Endothelial cell of umbilical vein (primary cell): ENCODE results near the gene CD200. TPM values are rescaled to one million over a fixed set of nuclear protein-coding genes. Genes with fewer than 3 reads are reported as not detected.

Experiments
- BruUV-seq: library from RNA; stranded (reverse); fragments of 400-500 nt; replicated peaks from 2 replicates; lab custom pipeline; 2021; lab: Mats Ljungman, UMichigan
- CTCF ChIA-PET: fragments of 300-600, 350-600 bp; sonication (Branson Sonifier 250); formaldehyde crosslinking; loops from one replicate; lab custom pipeline; 2021; ENCODE audit warnings: antibody characterized with exemption, inconsistent platforms; lab: Charles Lee
- POLR2A ChIA-PET: fragments of 300-600, 350-600 bp; sonication (Branson Sonifier 250); formaldehyde crosslinking; loops from one replicate; lab custom pipeline; 2021; ENCODE audit warnings: antibody characterized with exemption, inconsistent platforms; lab: Charles Lee
- DNase-seq: peaks from one replicate; pipeline ENCODE4 v3.0.0-alpha.2; 2011; ENCODE audit warnings: low read depth, low spot score
- FAIRE-seq: peaks from 2 replicates; lab custom pipeline; 2011; peaks lifted over from hg19 to GRCh38; lab: Jason Lieb, UNC
- H2AFZ ChIP-seq: 2 replicates; pipeline ENCODE4 v1.6.0; 2012; ENCODE audit warnings: low read depth, low read length, control low read depth, inconsistent platforms
- H3K27ac ChIP-seq: 2 replicates; pipeline ENCODE4 v1.5.1; 2011; ENCODE audit warnings: low read depth, mild to moderate bottlenecking, control low read depth, low read length, moderate library complexity; ENCODE audit not compliant: insufficient read depth
- H3K27me3 ChIP-seq, 2 experiments: 2 replicates each; pipeline versions ENCODE4 v1.6.0 to v1.6.1; 2011; ENCODE audit warnings: low read length in 2 of 2, mixed read lengths in 1 of 2; ENCODE audit not compliant: control insufficient read depth in 2 of 2, insufficient read depth in 2 of 2
- H3K36me3 ChIP-seq, 2 experiments: 2 replicates in 1 of 2; 3 replicates in 1 of 2; pipeline ENCODE4 v1.5.1; 2011; ENCODE audit warnings: low read length in 2 of 2, mild to moderate bottlenecking in 1 of 2, moderate library complexity in 1 of 2; ENCODE audit not compliant: control insufficient read depth in 2 of 2, insufficient read depth in 2 of 2; ENCODE audit errors: extremely low read depth in 1 of 2
- H3K4me1 ChIP-seq: 3 replicates; pipeline ENCODE4 v1.5.1; 2011; ENCODE audit warnings: mild to moderate bottlenecking, low read length; ENCODE audit not compliant: control insufficient read depth, insufficient read depth; ENCODE audit errors: extremely low read depth
- H3K4me2 ChIP-seq: 2 replicates; pipeline ENCODE4 v1.6.1; 2011; ENCODE audit warnings: low read length, control low read depth, mixed read lengths; ENCODE audit not compliant: insufficient read depth
- H3K4me3 ChIP-seq, 3 experiments: fragments of 200-600 bp in 1 of 3; sonication (generic), shearing (Covaris generic) in 1 of 3; replicated peaks in 1 of 3; 2 replicates each; pipeline ENCODE4 v1.5.1; 2011 to 2016; ENCODE audit warnings: control low read depth in 3 of 3, low read length in 3 of 3, mild to moderate bottlenecking in 2 of 3, inconsistent platforms in 1 of 3, low read depth in 1 of 3, moderate library complexity in 1 of 3; ENCODE audit not compliant: insufficient read depth in 1 of 3
- H3K79me2 ChIP-seq: 2 replicates; pipeline ENCODE4 v1.6.0; 2012; ENCODE audit warnings: low read length, inconsistent platforms; ENCODE audit not compliant: control insufficient read depth, insufficient read depth
- H3K9ac ChIP-seq: replicated peaks from 2 replicates; pipeline ENCODE3; 2011; ENCODE audit warnings: low read length, control low read depth; ENCODE audit not compliant: insufficient read depth; ENCODE audit errors: extremely low read depth
- H3K9me1 ChIP-seq: replicated peaks from 3 replicates; pipeline ENCODE4 v1.6.0; 2011; ENCODE audit warnings: mild to moderate bottlenecking, low read length; ENCODE audit not compliant: control insufficient read depth, insufficient read depth; ENCODE audit errors: extremely low read depth
- H3K9me3 ChIP-seq: replicated peaks from 2 replicates; pipeline ENCODE4 v1.5.1; 2012; ENCODE audit warnings: low read length, inconsistent platforms; ENCODE audit not compliant: control insufficient read depth, insufficient read depth
- H4K20me1 ChIP-seq: replicated peaks from 2 replicates; pipeline ENCODE3; 2011; ENCODE audit warnings: mild to moderate bottlenecking, low read length; ENCODE audit not compliant: control insufficient read depth, insufficient read depth; ENCODE audit errors: extremely low read depth
- EZH2 ChIP-seq: IDR thresholded peaks from 2 replicates; pipeline ENCODE4 v1.6.1; 2012; ENCODE audit warnings: borderline replicate concordance, low read depth, mild to moderate bottlenecking, moderate library complexity, low read length, inconsistent platforms; ENCODE audit not compliant: severe bottlenecking
- FOS ChIP-seq: IDR thresholded peaks from 2 replicates; pipeline ENCODE4 v1.6.1; 2011; ENCODE audit warnings: mild to moderate bottlenecking, low read length, moderate library complexity, borderline replicate concordance; ENCODE audit not compliant: insufficient read depth
- GATA2 ChIP-seq: IDR thresholded peaks from 2 replicates; pipeline ENCODE4 v1.7.0; 2011; ENCODE audit warnings: low read depth, mild to moderate bottlenecking, moderate library complexity, mixed read lengths, low read length; ENCODE audit not compliant: insufficient read length, insufficient read depth
- JUN ChIP-seq: IDR thresholded peaks from 2 replicates; pipeline ENCODE4 v1.6.1; 2011; ENCODE audit warnings: borderline replicate concordance, low read depth; ENCODE audit not compliant: insufficient read length, insufficient read depth
- MYC ChIP-seq: IDR thresholded peaks from one replicate; pipeline ENCODE4 v1.6.1; 2011; ENCODE audit warnings: mild to moderate bottlenecking, low read depth, low read length
- POLR2A ChIP-seq: IDR thresholded peaks from 2 replicates; pipeline ENCODE4 v1.6.1; 2012; ENCODE audit warnings: low read depth, mild to moderate bottlenecking, control low read depth, low read length
- POLR2AphosphoS5 ChIP-seq: IDR thresholded peaks from 2 replicates; pipeline ENCODE4 v1.6.1; 2012; ENCODE audit warnings: low read depth, mild to moderate bottlenecking, control low read depth, low read length, moderate library complexity; ENCODE audit not compliant: insufficient read depth
- dilution Hi-C: fragments of 300-500 bp; cut with MboI; formaldehyde crosslinking; loops from one replicate; pipeline ENCODE4 v1.15.0; 2019; ENCODE audit warnings: low sequenced_read_pairs; ENCODE audit not compliant: extremely low pct_ligation_motif_present
- intact Hi-C: fragments of 100-400 bp; cut with micrococcal nuclease; formaldehyde crosslinking; loops from one replicate; pipeline ENCODE4 v1.10.0; 2022
- polyA plus RNA-seq, 4 experiments: library from polyadenylated mRNA; depleted of rRNA in 3 of 4; stranded (reverse) in 3 of 4; unstranded in 1 of 4; fragments of >200 nt; gene quantifications; 2 replicates each; pipeline versions ENCODE4 v1.2.1 to v1.2.3, GENCODE V29; 2011 to 2012; ENCODE audit warnings: missing spikeins in 1 of 4
- total RNA-seq: library from RNA; stranded (reverse); gene quantifications from 2 replicates; pipeline ENCODE4 v1.2.3, GENCODE V29; 2021
- TF ChIP-seq, protein P1 (sequence below), 2 donors: IDR thresholded peaks; 1 replicate in 1 of 2; 2 replicates in 1 of 2; pipeline ENCODE4 v1.5.1; 2011; ENCODE audit warnings: low read length in 2 of 2, mild to moderate bottlenecking in 2 of 2, moderate library complexity in 2 of 2, control low read depth in 1 of 2, inconsistent platforms in 1 of 2, low read depth in 1 of 2; ENCODE audit not compliant: insufficient read depth in 1 of 2; ENCODE audit errors: extremely low read depth in 1 of 2
- TF ChIP-seq, protein P2 (sequence below): IDR thresholded peaks from 2 replicates; pipeline ENCODE4 v1.6.1; 2011; ENCODE audit not compliant: insufficient read depth, insufficient read length

The CD200 gene
- total and polyA plus RNA-seq, 2 donors (not counting 3 experiments of a cell fraction or from before 2014, with no cell fraction given) = 8.1 to 8.2 TPM

DNA sequence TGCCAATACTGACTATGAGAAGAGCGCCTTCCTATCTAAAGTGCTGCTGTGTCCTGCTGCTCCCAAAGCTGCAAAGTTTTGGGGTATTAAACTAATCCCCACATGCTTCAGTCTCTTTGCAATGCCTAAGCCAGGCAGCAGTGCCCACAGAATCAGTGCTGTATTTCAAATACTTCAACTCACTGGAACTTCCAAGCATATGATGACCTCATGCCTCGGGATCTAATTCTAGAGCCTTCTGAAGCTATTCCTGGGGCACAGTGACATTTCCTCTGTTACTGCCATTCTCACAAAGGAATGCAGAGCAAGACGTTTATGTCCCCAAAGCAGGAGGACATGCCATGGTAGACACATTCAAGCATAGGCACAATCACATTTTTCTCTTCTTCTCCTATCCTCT lies 78.5 kb downstream of the CD200 start:
- no peak overlapping the region for H3K27ac ChIP-seq
- POLR2A ChIA-PET = no interaction called here
- no peaks in the 10 kb centered on the region for H3K9me1 ChIP-seq
- H4K20me1 ChIP-seq = no peaks in the 10 kb centered on the region
- dilution Hi-C loops = no loop called here
- no peaks in the 10 kb centered on the region for H3K36me3 ChIP-seq
- no peaks in the 10 kb centered on the region for H3K4me1 ChIP-seq
- intact Hi-C loops = no loop called here
- no peak overlapping the region for H3K4me3 ChIP-seq
- no peaks in the 10 kb centered on the region for H3K9me3 ChIP-seq
- FAIRE-seq = no peak
- H3K9ac ChIP-seq = no peak overlapping the region
- TF ChIP-seq, protein P1, sequence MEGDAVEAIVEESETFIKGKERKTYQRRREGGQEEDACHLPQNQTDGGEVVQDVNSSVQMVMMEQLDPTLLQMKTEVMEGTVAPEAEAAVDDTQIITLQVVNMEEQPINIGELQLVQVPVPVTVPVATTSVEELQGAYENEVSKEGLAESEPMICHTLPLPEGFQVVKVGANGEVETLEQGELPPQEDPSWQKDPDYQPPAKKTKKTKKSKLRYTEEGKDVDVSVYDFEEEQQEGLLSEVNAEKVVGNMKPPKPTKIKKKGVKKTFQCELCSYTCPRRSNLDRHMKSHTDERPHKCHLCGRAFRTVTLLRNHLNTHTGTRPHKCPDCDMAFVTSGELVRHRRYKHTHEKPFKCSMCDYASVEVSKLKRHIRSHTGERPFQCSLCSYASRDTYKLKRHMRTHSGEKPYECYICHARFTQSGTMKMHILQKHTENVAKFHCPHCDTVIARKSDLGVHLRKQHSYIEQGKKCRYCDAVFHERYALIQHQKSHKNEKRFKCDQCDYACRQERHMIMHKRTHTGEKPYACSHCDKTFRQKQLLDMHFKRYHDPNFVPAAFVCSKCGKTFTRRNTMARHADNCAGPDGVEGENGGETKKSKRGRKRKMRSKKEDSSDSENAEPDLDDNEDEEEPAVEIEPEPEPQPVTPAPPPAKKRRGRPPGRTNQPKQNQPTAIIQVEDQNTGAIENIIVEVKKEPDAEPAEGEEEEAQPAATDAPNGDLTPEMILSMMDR (IDR thresholded peaks at IDR 0.05; ENCODE audit: extremely low read depth in 1 of 2, insufficient read depth in 1 of 2, low read depth in 1 of 2, low read length in 2 of 2) = no peak
- no peak for TF ChIP-seq POLR2A
- no peak for TF ChIP-seq POLR2AphosphoS5
- TF ChIP-seq, protein P2, sequence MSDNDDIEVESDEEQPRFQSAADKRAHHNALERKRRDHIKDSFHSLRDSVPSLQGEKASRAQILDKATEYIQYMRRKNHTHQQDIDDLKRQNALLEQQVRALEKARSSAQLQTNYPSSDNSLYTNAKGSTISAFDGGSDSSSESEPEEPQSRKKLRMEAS = no peak
- no peak for TF ChIP-seq GATA2
- TF ChIP-seq JUN = no peak
- no peak for TF ChIP-seq FOS
- TF ChIP-seq EZH2 = no peak
- no peak for TF ChIP-seq MYC
- H2AFZ ChIP-seq = no peak overlapping the region
- no peaks in the 10 kb centered on the region for H3K79me2 ChIP-seq
- no peak for DNase-seq
- H3K27me3 ChIP-seq = no peaks in the 10 kb centered on the region
- no TSS peak for BruUV-seq
- CTCF ChIA-PET = no interaction called here
- no peak overlapping the region for H3K4me2 ChIP-seq

Other genes with a start within 250 kb of the CD200 start
- 2.1 and 4.6 TPM in 2 replicates for gene C3orf52, start 246.8 kb upstream of the CD200 start, total RNA-seq
- gene C3orf52, start 246.8 kb upstream of the CD200 start, polyA plus RNA-seq = 2.9 and 4.2 TPM in 2 replicates
- not detected in 2 replicates for gene GCSAM, start 199.9 kb upstream of the CD200 start, total RNA-seq
- not detected in 2 replicates for gene GCSAM, start 199.9 kb upstream of the CD200 start, polyA plus RNA-seq
- 0.09 TPM in 1 of 2 replicates, not detected in the other for gene SLC9C1, start 38.9 kb upstream of the CD200 start, total RNA-seq
- not detected in 2 replicates for gene SLC9C1, start 38.9 kb upstream of the CD200 start, polyA plus RNA-seq
- gene BTLA, start 166.3 kb downstream of the CD200 start, total RNA-seq = not detected in 2 replicates
- not detected in 2 replicates for gene BTLA, start 166.3 kb downstream of the CD200 start, polyA plus RNA-seq
- 62.4 TPM in 2 replicates for gene ATG3, start 228.8 kb downstream of the CD200 start, total RNA-seq
- 33.0 and 36.0 TPM in 2 replicates for gene ATG3, start 228.8 kb downstream of the CD200 start, polyA plus RNA-seq
- 25.1 and 25.6 TPM in 2 replicates for gene SLC35A5, start 228.9 kb downstream of the CD200 start, total RNA-seq
- 27.7 and 40.1 TPM in 2 replicates for gene SLC35A5, start 228.9 kb downstream of the CD200 start, polyA plus RNA-seq